Body of pancreas (tissue), 4 donors: ENCODE data around the gene CAPN10.

ENCODE experiments used
- POLR2A ChIP-seq, 3 donors: fragments of 450-650 bp; IDR thresholded peaks; one replicate each; pipeline ENCODE4 v1.6.1; 2016; ENCODE audit warnings: antibody characterized with exemption in 3 of 3, mild to moderate bottlenecking in 2 of 3
- TF ChIP-seq, protein P1 (sequence below), 7 experiments: fragments of 450-650 bp in 4 of 7; fragments of 200-600 bp in 3 of 7; sonication (generic) in 3 of 7; IDR thresholded peaks; one replicate each; pipeline ENCODE4 v1.5.1; 2016 to 2019; ENCODE audit warnings: antibody characterized with exemption in 7 of 7

DNA sequence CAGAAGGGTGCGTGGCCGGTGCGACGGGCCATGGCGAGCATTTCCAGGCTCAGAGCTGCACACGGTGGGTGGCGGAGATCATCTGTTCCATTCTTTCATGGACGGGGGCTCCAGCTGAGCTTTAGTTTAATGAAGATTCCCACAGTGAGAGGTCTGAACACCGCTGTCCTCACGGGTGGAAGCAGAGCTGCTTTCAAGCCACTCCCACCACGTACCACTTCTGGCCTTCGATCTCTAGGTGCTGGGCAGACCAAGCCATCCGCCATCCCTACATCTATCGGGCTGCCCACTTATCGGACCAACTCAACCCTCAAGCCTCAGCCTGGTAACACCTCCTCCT lies 57.2 kb downstream of the CAPN10 start:
- TF ChIP-seq, protein P1, sequence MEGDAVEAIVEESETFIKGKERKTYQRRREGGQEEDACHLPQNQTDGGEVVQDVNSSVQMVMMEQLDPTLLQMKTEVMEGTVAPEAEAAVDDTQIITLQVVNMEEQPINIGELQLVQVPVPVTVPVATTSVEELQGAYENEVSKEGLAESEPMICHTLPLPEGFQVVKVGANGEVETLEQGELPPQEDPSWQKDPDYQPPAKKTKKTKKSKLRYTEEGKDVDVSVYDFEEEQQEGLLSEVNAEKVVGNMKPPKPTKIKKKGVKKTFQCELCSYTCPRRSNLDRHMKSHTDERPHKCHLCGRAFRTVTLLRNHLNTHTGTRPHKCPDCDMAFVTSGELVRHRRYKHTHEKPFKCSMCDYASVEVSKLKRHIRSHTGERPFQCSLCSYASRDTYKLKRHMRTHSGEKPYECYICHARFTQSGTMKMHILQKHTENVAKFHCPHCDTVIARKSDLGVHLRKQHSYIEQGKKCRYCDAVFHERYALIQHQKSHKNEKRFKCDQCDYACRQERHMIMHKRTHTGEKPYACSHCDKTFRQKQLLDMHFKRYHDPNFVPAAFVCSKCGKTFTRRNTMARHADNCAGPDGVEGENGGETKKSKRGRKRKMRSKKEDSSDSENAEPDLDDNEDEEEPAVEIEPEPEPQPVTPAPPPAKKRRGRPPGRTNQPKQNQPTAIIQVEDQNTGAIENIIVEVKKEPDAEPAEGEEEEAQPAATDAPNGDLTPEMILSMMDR (IDR thresholded peaks at IDR 0.05): no peak
- no peak for TF ChIP-seq POLR2A (IDR thresholded peaks at IDR 0.05)
